ENCODE measurements around the gene COL5A1. TPM values are rescaled to one million over a fixed set of nuclear protein-coding genes. Genes with fewer than 3 reads are reported as not detected.
A peak's percentile ranks its signal among the peaks of the same experiment; 100 is the strongest.

Gene COL5A1
- total RNA-seq, 1 donor from 2014 or later, result 28.9 TPM

- H3K36me3 Mint-ChIP-seq (ENCODE audit: unreplicated experiment), result no peaks in the 10 kb centered on the region
- peaks cover 5% of the 10 kb centered on the region for H3K9me3 Mint-ChIP-seq (ENCODE audit: unreplicated experiment)
- H3K4me3 Mint-ChIP-seq (ENCODE audit: unreplicated experiment), result no peak overlapping the region
- peaks cover 14% of the 10 kb centered on the region for H3K27me3 Mint-ChIP-seq (ENCODE audit: unreplicated experiment)
- no peak overlapping the region for H3K27ac Mint-ChIP-seq (ENCODE audit: unreplicated experiment)
- peaks cover 5% of the 10 kb centered on the region for H3K4me1 Mint-ChIP-seq (ENCODE audit: low read depth, unreplicated experiment)
- TF ChIP-seq CTCF (IDR thresholded peaks at IDR 0.05; ENCODE audit: partially characterized antibody, unreplicated experiment), result no peak
- no peak for DNase-seq
These were observed 3.0 kb upstream of the COL5A1 start for GRCh38 chr9:134638502-134639090.

GRCh38 chr9:134639994-134640393, 1.6 kb upstream of the COL5A1 start:
- DNase-seq, result no peak
- no peak for TF ChIP-seq CTCF (IDR thresholded peaks at IDR 0.05; ENCODE audit: partially characterized antibody, unreplicated experiment)
- Mint-ChIP-seq H3K27me3 (ENCODE audit: unreplicated experiment) (peaks cover 12% of the 10 kb centered on the region), H3K36me3 (ENCODE audit: unreplicated experiment) (no peaks in the 10 kb centered on the region), H3K4me3 (ENCODE audit: unreplicated experiment) (peak overlapping the region; percentile 25), H3K9me3 (ENCODE audit: unreplicated experiment) (peaks cover 5% of the 10 kb centered on the region), H3K4me1 (ENCODE audit: low read depth, unreplicated experiment) (peaks cover 9% of the 10 kb centered on the region), H3K27ac (ENCODE audit: unreplicated experiment) (no peak overlapping the region)

GRCh38 chr9:134640506-134641172, 964 bp upstream of the COL5A1 start:
- Mint-ChIP-seq H3K9me3 (ENCODE audit: unreplicated experiment) (peaks cover 5% of the 10 kb centered on the region), H3K4me3 (ENCODE audit: unreplicated experiment) (peak overlapping the region; percentile 25), H3K27ac (ENCODE audit: unreplicated experiment) (no peak overlapping the region), H3K27me3 (ENCODE audit: unreplicated experiment) (peaks cover 9% of the 10 kb centered on the region), H3K36me3 (ENCODE audit: unreplicated experiment) (no peaks in the 10 kb centered on the region), H3K4me1 (ENCODE audit: low read depth, unreplicated experiment) (peaks cover 9% of the 10 kb centered on the region)
- no peak for TF ChIP-seq CTCF (IDR thresholded peaks at IDR 0.05; ENCODE audit: partially characterized antibody, unreplicated experiment)
- DNase-seq, result no peak

- Mint-ChIP-seq H3K4me3 (ENCODE audit: unreplicated experiment) (no peak overlapping the region), H3K36me3 (ENCODE audit: unreplicated experiment) (no peaks in the 10 kb centered on the region), H3K9me3 (ENCODE audit: unreplicated experiment) (peaks cover 8% of the 10 kb centered on the region), H3K4me1 (ENCODE audit: low read depth, unreplicated experiment) (peaks cover 10% of the 10 kb centered on the region), H3K27me3 (ENCODE audit: unreplicated experiment) (peaks cover 7% of the 10 kb centered on the region), H3K27ac (ENCODE audit: unreplicated experiment) (no peak overlapping the region)
- TF ChIP-seq CTCF (IDR thresholded peaks at IDR 0.05; ENCODE audit: partially characterized antibody, unreplicated experiment), result no peak
- no peak for DNase-seq
These were observed 384 bp downstream of the COL5A1 start for GRCh38 chr9:134641990-134642384.

Measured in glutamatergic neuron (in vitro differentiated cells).